HepG2 (cell line): ENCODE data around the gene ANLN. TPM values are rescaled to one million over a fixed set of nuclear protein-coding genes. Genes with fewer than 3 reads are reported as not detected.

Source experiments
- ATAC-seq: fragments of 200-7000 bp; cut with Tn5 transposase; 3 replicates; pipeline ENCODE4 v1.9.1; 2020; ENCODE audit warnings: mild to moderate bottlenecking, moderate library complexity
- BruUV-seq: library from RNA; stranded (reverse); fragments of 400-500 nt; replicated peaks from 2 replicates; lab custom pipeline; 2021; lab: Mats Ljungman, UMichigan
- CTCF ChIA-PET: fragments of 300-600 bp; formaldehyde crosslinking; extraction: SDS; loops from one replicate; lab custom pipeline; 2021; ENCODE audit warnings: low total read pairs, inconsistent platforms, low intra/inter-chr PET ratio; lab: Yijun Ruan, JAX
- POLR2A ChIA-PET: fragments of 350-600 bp; sonication (Branson Sonifier 250); formaldehyde crosslinking; loops from one replicate; lab custom pipeline; 2020; ENCODE audit warnings: antibody characterized with exemption, inconsistent platforms; lab: Yijun Ruan, JAX
- DNase-seq: peaks from one replicate; pipeline ENCODE4 v3.0.0-alpha.2; 2015; ENCODE audit warnings: low spot score
- FAIRE-seq: peaks from 3 replicates; lab custom pipeline; 2011; peaks lifted over from hg19 to GRCh38; lab: Jason Lieb, UNC
- H2AFZ ChIP-seq: one replicate; pipeline ENCODE4 v1.6.1; 2011; ENCODE audit warnings: low read length, inconsistent platforms
- H3K27ac ChIP-seq: fragments of 300-600 bp; 3 replicates; pipeline ENCODE4 v1.8.0; 2011; ENCODE audit warnings: mixed run types, mild to moderate bottlenecking, mixed read lengths, low read length, inconsistent platforms; ENCODE audit not compliant: insufficient read depth; ENCODE audit errors: extremely low read length
- H3K27me3 ChIP-seq, 2 experiments: fragments of 200-600 bp in 1 of 2; 2 replicates in 1 of 2; 3 replicates in 1 of 2; pipeline versions ENCODE4 v1.6.0 to v1.8.0; 2011; ENCODE audit warnings: low read length in 2 of 2, mild to moderate bottlenecking in 2 of 2, moderate library complexity in 2 of 2, inconsistent platforms in 1 of 2; ENCODE audit not compliant: insufficient read depth in 2 of 2, control insufficient read depth in 1 of 2
- H3K36me3 ChIP-seq, 2 experiments: fragments of 200-600 bp in 1 of 2; replicated peaks in 1 of 2; 2 replicates in 1 of 2; 3 replicates in 1 of 2; pipeline versions ENCODE4 v1.5.1 to v1.8.0; 2011; ENCODE audit warnings: low read length in 2 of 2, inconsistent platforms in 1 of 2; ENCODE audit not compliant: insufficient read depth in 2 of 2, control insufficient read depth in 1 of 2
- H3K4me1 ChIP-seq: 2 replicates; pipeline ENCODE4 v1.5.1; 2012; ENCODE audit warnings: low read length, inconsistent platforms; ENCODE audit not compliant: insufficient read depth
- H3K4me2 ChIP-seq: 2 replicates; pipeline ENCODE4 v1.6.0; 2011; ENCODE audit warnings: low read depth, low read length, inconsistent platforms
- H3K4me3 ChIP-seq, 3 experiments: fragments of 200-600 bp in 1 of 3; sonication (generic), shearing (Covaris generic) in 1 of 3; replicated peaks in 1 of 3; 2 replicates each; pipeline ENCODE4 v1.5.1; 2011 to 2016; ENCODE audit warnings: low read length in 3 of 3, inconsistent platforms in 2 of 3, low read depth in 2 of 3, mild to moderate bottlenecking in 2 of 3, control low read depth in 1 of 3, mixed read lengths in 1 of 3; ENCODE audit not compliant: insufficient read depth in 1 of 3
- H3K79me2 ChIP-seq: one replicate; pipeline ENCODE4 v1.6.1; 2011; ENCODE audit warnings: low read length, inconsistent platforms; ENCODE audit not compliant: insufficient read depth
- H3K9ac ChIP-seq: 2 replicates; pipeline ENCODE4 v1.6.0; 2011; ENCODE audit warnings: mild to moderate bottlenecking, low read depth, low read length, inconsistent platforms; ENCODE audit not compliant: insufficient read depth
- H3K9me3 ChIP-seq: 2 replicates; pipeline ENCODE4 v1.5.1; 2012; ENCODE audit warnings: mild to moderate bottlenecking, low read length
- H4K20me1 ChIP-seq: 2 replicates; pipeline ENCODE4 v1.6.0; 2011; ENCODE audit warnings: inconsistent platforms, mild to moderate bottlenecking, low read length, moderate library complexity; ENCODE audit not compliant: insufficient read depth
- CTCF ChIP-seq: sonication (generic); formaldehyde crosslinking; IDR thresholded peaks from 2 replicates; pipeline ENCODE4 v1.5.0; 2020; ENCODE audit warnings: mild to moderate bottlenecking, missing genetic modification reagents, moderate library complexity
- DNMT1 ChIP-seq: sonication (generic); formaldehyde crosslinking; IDR thresholded peaks from 2 replicates; pipeline ENCODE4 v1.5.1; 2020; ENCODE audit warnings: mild to moderate bottlenecking, missing genetic modification reagents
- HMG20A ChIP-seq: IDR thresholded peaks from 2 replicates; pipeline ENCODE4 v1.6.1; 2016; ENCODE audit warnings: borderline replicate concordance
- HOXA5 ChIP-seq: sonication (generic); formaldehyde crosslinking; IDR thresholded peaks from 2 replicates; pipeline ENCODE4 v1.4.0; 2020; ENCODE audit warnings: missing genetic modification reagents
- MED8 ChIP-seq: sonication (generic); formaldehyde crosslinking; IDR thresholded peaks from 2 replicates; pipeline ENCODE4 v1.8.1; 2023; ENCODE audit warnings: mild to moderate bottlenecking, missing genetic modification reagents; ENCODE audit not compliant: insufficient replicate concordance
- PAX8 ChIP-seq: sonication (generic); formaldehyde crosslinking; IDR thresholded peaks from 2 replicates; pipeline ENCODE4 v1.8.0; 2022; ENCODE audit warnings: mild to moderate bottlenecking, missing genetic modification reagents, borderline replicate concordance
- PHF20 ChIP-seq: sonication (generic); formaldehyde crosslinking; IDR thresholded peaks from 2 replicates; pipeline ENCODE4 v1.5.0; 2020; ENCODE audit warnings: mild to moderate bottlenecking, missing genetic modification reagents
- PLSCR1 ChIP-seq: sonication (generic); formaldehyde crosslinking; IDR thresholded peaks from 2 replicates; pipeline ENCODE4 v1.5.0; 2020; ENCODE audit warnings: missing genetic modification reagents, mild to moderate bottlenecking, borderline replicate concordance
- TBX2 ChIP-seq: sonication (generic); formaldehyde crosslinking; IDR thresholded peaks from 2 replicates; pipeline ENCODE4 v1.5.0; 2020; ENCODE audit warnings: missing genetic modification reagents, mild to moderate bottlenecking, borderline replicate concordance
- TP53 ChIP-seq: sonication (generic); formaldehyde crosslinking; conservative IDR thresholded peaks from 2 replicates; pipeline ENCODE4 v1.4.0; 2020; ENCODE audit warnings: missing genetic modification reagents
- ZKSCAN1 ChIP-seq: fragments of 150-350 bp; IDR thresholded peaks from 2 replicates; pipeline ENCODE4 v1.6.1; 2014; ENCODE audit warnings: low read length
- ZNF138 ChIP-seq: sonication (generic); formaldehyde crosslinking; IDR thresholded peaks from 2 replicates; pipeline ENCODE4 v1.5.0; 2020; ENCODE audit warnings: mild to moderate bottlenecking, low read depth, missing genetic modification reagents
- ZNF260 ChIP-seq: sonication (generic); formaldehyde crosslinking; IDR thresholded peaks from 2 replicates; pipeline ENCODE4 v1.4.0; 2020; ENCODE audit warnings: missing genetic modification reagents, low read depth, mild to moderate bottlenecking, borderline replicate concordance
- ZNF484 ChIP-seq: sonication (generic); formaldehyde crosslinking; IDR thresholded peaks from 2 replicates; pipeline ENCODE4 v1.5.1; 2020; ENCODE audit warnings: mild to moderate bottlenecking, low read depth, missing genetic modification reagents, borderline replicate concordance
- ZNF501 ChIP-seq: sonication (generic); formaldehyde crosslinking; IDR thresholded peaks from 2 replicates; pipeline ENCODE4 v1.5.1; 2020; ENCODE audit warnings: mild to moderate bottlenecking, moderate library complexity, missing genetic modification reagents
- WGBS: methylation state at CpG from one replicate; pipeline ENCODE4 v1.1.6; 2017; ENCODE audit warnings: low lambda C conversion rate; 5-methylcytosine and 5-hydroxymethylcytosine counted together
- in situ Hi-C: cut with HindIII; loops from 2 replicates; pipeline ENCODE4 v1.10.0; 2017; ENCODE audit warnings: low pct_unique_long_range_greater_than_20kb; ENCODE audit not compliant: extremely low pct_ligation_motif_present
- intact Hi-C: fragments of 100-400 bp; cut with micrococcal nuclease; formaldehyde crosslinking; loops from one replicate; pipeline ENCODE4 v1.10.0; 2022; ENCODE audit not compliant: unreplicated experiment
- polyA plus RNA-seq, 8 experiments: library from polyadenylated mRNA; depleted of rRNA in 3 of 8; stranded (reverse) in 7 of 8; unstranded in 1 of 8; fragments of >200 nt; fragmentation: Illumina TruSeq in 4 of 8; extraction: Trizol in 4 of 8; gene quantifications; 2 replicates each; pipeline versions ENCODE4 v1.2.1 to v1.2.3, GENCODE V29; 2011 to 2016; ENCODE audit warnings: low read depth in 4 of 8, missing spikeins in 1 of 8, mixed read lengths in 1 of 8; ENCODE audit not compliant: insufficient read depth in 1 of 8
- total RNA-seq, 5 experiments: library from RNA; depleted of rRNA; stranded (reverse); fragments of >200 nt; fragmentation: Illumina TruSeq; extraction: Trizol; gene quantifications; 2 replicates each; pipeline ENCODE4 v1.2.3, GENCODE V29; 2016; ENCODE audit warnings: low read depth in 1 of 5

The ANLN gene
- total and polyA plus RNA-seq, 2 of the 13 experiments (the other 11 are each of a cell fraction or from before 2014, with no cell fraction given) = 20.0 to 72.0 TPM

- no peak overlapping the region for H3K9ac ChIP-seq
- no peak overlapping the region for H3K27ac ChIP-seq
- H3K27me3 ChIP-seq = no peaks in the 10 kb centered on the region; a peak in 1 of 5 replicates
- peak overlapping the region in 2 of 3 experiments; percentile 61 to 97; a peak in 3 of 6 replicates for H3K4me3 ChIP-seq
- WGBS = 34% methylated on average over 7 of the region's 7 CpGs
- intact Hi-C loops (loop anchor here (1.0 to 5.0 kb wide), 3 partner anchors 7 to 595 kb away; partner anchors contain the start of gene SEPTIN7), in situ Hi-C loops (no loop called here)
- DNase-seq = no peak
- BruUV-seq = no TSS peak
- no peak overlapping the region for H2AFZ ChIP-seq
- H4K20me1 ChIP-seq = no peaks in the 10 kb centered on the region
- peaks cover 26% of the 10 kb centered on the region for H3K4me1 ChIP-seq
- no peak for FAIRE-seq
- ChIA-PET POLR2A (interaction anchor here (1.1 to 1.9 kb wide), 2 partner anchors 20 to 21 kb away, joined by 3 to 15 read pairs; a partner anchor contains a TSS), CTCF (no interaction called here)
- peaks cover 27% of the 10 kb centered on the region for H3K79me2 ChIP-seq
- no peaks in the 10 kb centered on the region for H3K36me3 ChIP-seq
- ATAC-seq = no peak
- peak; percentile 64; the same call in 1 of the 2 replicates for TF ChIP-seq ZKSCAN1
- peak; percentile 25; the same call in 1 of the 2 replicates for TF ChIP-seq HMG20A (CRISPR knock-in tag)
- TF ChIP-seq DNMT1 (CRISPR knock-in tag) = no peak
- peak overlapping the region; percentile 95 for H3K4me2 ChIP-seq
- H3K9me3 ChIP-seq = no peaks in the 10 kb centered on the region
Observed at GRCh38 chr7:36387435-36388231, 2.0 kb upstream of the ANLN start.

GRCh38 chr7:36388423-36388822 lies 1.2 kb upstream of the ANLN start:
- Histone ChIP-seq H3K4me3 (peak overlapping the region; percentile 58 to 97 (median 61)), H3K27me3 (no peaks in the 10 kb centered on the region; a peak in 1 of 5 replicates), H3K27ac (peak overlapping the region; percentile 89), H3K79me2 (peaks cover 35% of the 10 kb centered on the region), H3K9ac (peak overlapping the region; percentile 69), H3K36me3 (no peaks in the 10 kb centered on the region), H3K9me3 (no peaks in the 10 kb centered on the region), H3K4me1 (peaks cover 34% of the 10 kb centered on the region), H3K4me2 (peak overlapping the region; percentile 95), H2AFZ (peak overlapping the region; percentile 84), H4K20me1 (no peaks in the 10 kb centered on the region)
- BruUV-seq = no TSS peak
- POLR2A ChIA-PET = interaction anchor here (1.6 to 2.5 kb wide), 4 partner anchors 19 to 587 kb away, joined by 4 to 15 read pairs (median 6); partner anchors contain the start of gene SEPTIN7
- 2% methylated on average over 4 of the region's 4 CpGs for WGBS
- FAIRE-seq = no peak
- ATAC-seq = no peak
- CTCF ChIA-PET = no interaction called here
- intact Hi-C loops = loop anchor here (1.0 to 5.0 kb wide), 3 partner anchors 8 to 594 kb away; partner anchors contain the start of gene SEPTIN7
- in situ Hi-C loops = no loop called here
- no peak for DNase-seq
- TF ChIP-seq TBX2 (no peak), TP53 (CRISPR knock-in tag) (no peak), ZNF260 (CRISPR knock-in tag) (no peak), PLSCR1 (CRISPR knock-in tag) (no peak), ZNF484 (CRISPR knock-in tag) (no peak), PAX8 (CRISPR knock-in tag) (no peak), MED8 (CRISPR knock-in tag) (no peak), CTCF (CRISPR knock-in tag) (no peak), ZNF138 (CRISPR knock-in tag) (no peak), ZNF501 (CRISPR knock-in tag) (no peak), PHF20 (CRISPR knock-in tag) (no peak), HOXA5 (CRISPR knock-in tag) (no peak)
